ENCODE measurements around the gene NAV2.
A peak's percentile ranks its signal among the peaks of the same experiment; 100 is the strongest.

Gene NAV2

DNA sequence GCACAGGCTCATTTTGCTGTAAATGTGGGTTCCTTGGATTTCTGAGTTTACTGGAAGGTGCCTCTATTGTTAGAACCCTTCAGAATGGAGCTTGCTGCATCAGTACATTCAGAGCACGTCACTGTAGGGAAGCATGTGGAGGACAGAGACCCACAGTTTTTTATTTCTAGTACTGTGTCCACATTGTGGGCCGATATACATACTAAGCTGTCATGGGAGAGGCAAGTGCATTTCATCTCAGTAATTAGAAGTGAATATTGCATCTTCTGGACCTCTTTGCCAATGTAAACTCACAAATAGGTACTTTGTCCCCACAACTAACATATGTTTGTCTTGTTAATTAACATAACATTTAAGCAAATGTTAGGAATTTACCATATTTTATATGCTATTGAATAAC, 139.7 kb downstream of the NAV2 start:
- no peak overlapping the region for H3K4me3 Mint-ChIP-seq
- no peak overlapping the region for H3K27ac Mint-ChIP-seq
- peaks cover 43% of the 10 kb centered on the region for H3K4me1 Mint-ChIP-seq
- TF ChIP-seq, protein P1, sequence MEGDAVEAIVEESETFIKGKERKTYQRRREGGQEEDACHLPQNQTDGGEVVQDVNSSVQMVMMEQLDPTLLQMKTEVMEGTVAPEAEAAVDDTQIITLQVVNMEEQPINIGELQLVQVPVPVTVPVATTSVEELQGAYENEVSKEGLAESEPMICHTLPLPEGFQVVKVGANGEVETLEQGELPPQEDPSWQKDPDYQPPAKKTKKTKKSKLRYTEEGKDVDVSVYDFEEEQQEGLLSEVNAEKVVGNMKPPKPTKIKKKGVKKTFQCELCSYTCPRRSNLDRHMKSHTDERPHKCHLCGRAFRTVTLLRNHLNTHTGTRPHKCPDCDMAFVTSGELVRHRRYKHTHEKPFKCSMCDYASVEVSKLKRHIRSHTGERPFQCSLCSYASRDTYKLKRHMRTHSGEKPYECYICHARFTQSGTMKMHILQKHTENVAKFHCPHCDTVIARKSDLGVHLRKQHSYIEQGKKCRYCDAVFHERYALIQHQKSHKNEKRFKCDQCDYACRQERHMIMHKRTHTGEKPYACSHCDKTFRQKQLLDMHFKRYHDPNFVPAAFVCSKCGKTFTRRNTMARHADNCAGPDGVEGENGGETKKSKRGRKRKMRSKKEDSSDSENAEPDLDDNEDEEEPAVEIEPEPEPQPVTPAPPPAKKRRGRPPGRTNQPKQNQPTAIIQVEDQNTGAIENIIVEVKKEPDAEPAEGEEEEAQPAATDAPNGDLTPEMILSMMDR (IDR thresholded peaks at IDR 0.05): no peak
- H3K27me3 Mint-ChIP-seq (ENCODE audit: low read depth, poor library complexity): peaks cover 4% of the 10 kb centered on the region
- H3K9me3 Mint-ChIP-seq: peaks cover 4% of the 10 kb centered on the region
- DNase-seq: no peak
- H3K36me3 Mint-ChIP-seq (ENCODE audit: low read depth): peaks cover 5% of the 10 kb centered on the region

DNA sequence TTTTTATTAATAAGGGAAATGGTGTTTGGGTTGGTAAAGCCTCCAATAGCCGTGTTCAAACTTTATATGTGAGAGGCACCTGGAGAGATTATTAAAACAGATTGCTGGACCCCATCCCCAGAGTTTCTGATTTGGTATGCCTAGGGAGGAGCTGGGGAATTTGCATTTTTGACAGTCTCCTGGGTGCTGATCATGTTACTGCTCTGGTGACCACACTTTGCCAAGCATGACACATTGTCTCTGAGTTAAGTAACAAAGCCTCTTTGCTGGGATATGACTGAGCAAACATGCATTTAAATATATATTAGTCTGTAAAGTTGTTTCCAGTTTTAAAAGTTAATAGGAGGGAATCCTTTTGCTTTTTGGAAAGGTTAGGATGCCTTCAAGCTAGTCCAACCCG, 140.4 kb downstream of the NAV2 start:
- peaks cover 4% of the 10 kb centered on the region for H3K27me3 Mint-ChIP-seq (ENCODE audit: low read depth, poor library complexity)

DNA sequence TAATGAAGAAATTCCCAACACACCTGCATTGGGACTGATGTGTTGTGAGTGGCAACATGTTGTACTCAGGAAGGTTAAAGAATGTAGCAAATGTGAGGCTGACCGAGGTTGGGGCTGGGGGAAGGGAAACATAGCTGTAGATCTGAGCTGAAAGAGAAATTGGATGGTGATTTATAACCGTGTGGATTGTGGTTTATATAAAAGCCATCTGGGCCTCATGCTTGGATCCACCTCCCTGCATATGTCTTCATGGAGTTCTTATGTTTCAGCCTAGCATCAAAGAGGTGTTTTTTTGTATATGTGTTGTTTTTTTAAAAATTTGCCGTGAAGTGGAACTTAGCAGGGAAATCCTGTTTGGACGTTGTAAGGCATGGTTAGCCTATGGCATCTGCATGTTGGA, 141.3 kb downstream of the NAV2 start:
- Mint-ChIP-seq H3K4me1 (peaks cover 27% of the 10 kb centered on the region), H3K4me3 (no peak overlapping the region)
- DNase-seq: no peak

More for the DNA sequence above, 140.4 kb downstream of the NAV2 start:
- H3K4me1 Mint-ChIP-seq: peaks cover 36% of the 10 kb centered on the region
- peaks cover 5% of the 10 kb centered on the region for H3K36me3 Mint-ChIP-seq (ENCODE audit: low read depth)
- peaks cover 5% of the 10 kb centered on the region for H3K9me3 Mint-ChIP-seq
- TF ChIP-seq, protein P1 (IDR thresholded peaks at IDR 0.05): no peak
- H3K4me3 Mint-ChIP-seq: no peak overlapping the region
- no peak for DNase-seq
- H3K27ac Mint-ChIP-seq: no peak overlapping the region

DNA sequence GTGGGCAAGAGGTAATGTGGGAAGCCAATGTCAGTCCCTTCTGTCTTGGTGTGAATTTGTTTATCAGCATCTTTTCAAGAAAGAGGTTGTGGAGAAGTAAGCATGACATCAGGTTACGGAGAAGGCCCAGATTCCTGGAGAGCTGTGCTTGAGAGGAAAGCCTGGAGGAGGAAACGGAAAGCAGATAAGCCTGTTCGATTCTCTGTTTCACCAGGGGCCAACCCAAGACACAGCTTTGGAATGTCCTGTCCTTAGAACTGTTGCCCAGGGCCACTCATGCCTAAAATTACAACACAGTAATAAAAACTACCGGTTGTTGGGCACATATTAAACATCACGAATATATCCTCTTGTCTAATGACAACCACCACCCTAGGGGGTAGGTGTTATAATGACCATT, 148.5 kb downstream of the NAV2 start:
- TF ChIP-seq, protein P1 (IDR thresholded peaks at IDR 0.05): no peak
- Mint-ChIP-seq H3K4me1 (peaks cover 10% of the 10 kb centered on the region), H3K27me3 (ENCODE audit: low read depth, poor library complexity) (no peaks in the 10 kb centered on the region), H3K4me3 (no peak overlapping the region), H3K36me3 (ENCODE audit: low read depth) (peaks cover 9% of the 10 kb centered on the region), H3K9me3 (peaks cover 20% of the 10 kb centered on the region), H3K27ac (no peak overlapping the region)
- no peak for DNase-seq

More for the DNA sequence above, 141.3 kb downstream of the NAV2 start:
- H3K27ac Mint-ChIP-seq: peak overlapping the region; percentile 49
- TF ChIP-seq, protein P1 (IDR thresholded peaks at IDR 0.05): no peak
- peaks cover 14% of the 10 kb centered on the region for H3K36me3 Mint-ChIP-seq (ENCODE audit: low read depth)
- no peaks in the 10 kb centered on the region for H3K27me3 Mint-ChIP-seq (ENCODE audit: low read depth, poor library complexity)
- H3K9me3 Mint-ChIP-seq: peaks cover 14% of the 10 kb centered on the region

DNA sequence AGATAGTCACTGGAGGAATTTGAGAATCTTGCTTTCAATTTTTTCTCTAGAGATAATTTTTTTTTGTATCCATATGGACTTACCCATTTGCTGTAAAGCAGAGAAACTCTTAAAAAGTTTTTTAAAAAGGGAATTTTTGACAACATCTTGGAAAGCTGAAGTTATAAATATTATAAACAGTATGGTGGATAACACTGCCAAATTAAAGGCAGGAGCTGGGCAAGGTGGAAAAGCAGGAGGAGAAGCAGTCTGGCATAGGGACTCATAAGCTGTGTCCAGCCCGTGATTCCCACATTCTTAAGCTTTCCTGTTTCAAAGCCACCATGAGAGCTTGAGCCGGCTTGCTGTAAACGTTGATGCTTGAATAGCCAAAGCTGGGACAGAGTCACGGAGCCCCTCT, 149.5 kb downstream of the NAV2 start:
- Mint-ChIP-seq H3K27ac (no peak overlapping the region), H3K4me1 (peaks cover 10% of the 10 kb centered on the region), H3K36me3 (ENCODE audit: low read depth) (peaks cover 9% of the 10 kb centered on the region), H3K27me3 (ENCODE audit: low read depth, poor library complexity) (no peaks in the 10 kb centered on the region), H3K9me3 (peaks cover 20% of the 10 kb centered on the region), H3K4me3 (no peak overlapping the region)
- TF ChIP-seq, protein P1 (IDR thresholded peaks at IDR 0.05): no peak
- no peak for DNase-seq
